Right atrium auricular region (tissue), 2 donors: ENCODE data around the gene GRB2. TPM values are rescaled to one million over a fixed set of nuclear protein-coding genes. Genes with fewer than 3 reads are reported as not detected.

ENCODE experiments used
- DNase-seq: peaks from one replicate; pipeline ENCODE4 v3.0.0-alpha.2; 2019; ENCODE audit warnings: low spot score
- H3K27ac ChIP-seq, 2 donors: fragments of 200-600 bp; sonication (generic); 1 replicate in 1 of 2; 2 replicates in 1 of 2; pipeline ENCODE4 v1.5.1; 2016 to 2019
- H3K27me3 ChIP-seq, 2 donors: fragments of 200-600 bp; sonication (generic); one replicate each; pipeline versions ENCODE4 v1.5.1 to v1.6.0; 2017 to 2019
- H3K36me3 ChIP-seq: fragments of 200-600 bp; sonication (generic); one replicate; pipeline ENCODE4 v1.5.1; 2016
- H3K4me1 ChIP-seq, 2 donors: fragments of 200-600 bp; sonication (generic); one replicate each; pipeline versions ENCODE4 v1.5.1 to v1.6.0; 2017 to 2019
- H3K4me3 ChIP-seq, 2 donors: fragments of 200-600 bp; sonication (generic); 1 replicate in 1 of 2; 2 replicates in 1 of 2; pipeline ENCODE4 v1.5.1; 2017 to 2019; ENCODE audit warnings: mild to moderate bottlenecking in 1 of 2, moderate library complexity in 1 of 2
- H3K9me3 ChIP-seq, 2 donors: fragments of 200-600 bp; sonication (generic); one replicate each; pipeline ENCODE4 v1.5.1; 2019
- total RNA-seq, 2 donors: library from RNA; depleted of rRNA; stranded (reverse); fragments of >200 nt; gene quantifications; one replicate each; pipeline ENCODE4 v1.1.0, GENCODE V29; 2016
- TF ChIP-seq, protein P1 (sequence below), 2 donors: fragments of 200-600 bp; sonication (generic); IDR thresholded peaks; one replicate each; pipeline ENCODE4 v1.5.1; 2019; ENCODE audit warnings: antibody characterized with exemption in 2 of 2

GRB2 gene
- total RNA-seq, 2 donors from 2014 or later, result 80.8 to 112 TPM

DNA sequence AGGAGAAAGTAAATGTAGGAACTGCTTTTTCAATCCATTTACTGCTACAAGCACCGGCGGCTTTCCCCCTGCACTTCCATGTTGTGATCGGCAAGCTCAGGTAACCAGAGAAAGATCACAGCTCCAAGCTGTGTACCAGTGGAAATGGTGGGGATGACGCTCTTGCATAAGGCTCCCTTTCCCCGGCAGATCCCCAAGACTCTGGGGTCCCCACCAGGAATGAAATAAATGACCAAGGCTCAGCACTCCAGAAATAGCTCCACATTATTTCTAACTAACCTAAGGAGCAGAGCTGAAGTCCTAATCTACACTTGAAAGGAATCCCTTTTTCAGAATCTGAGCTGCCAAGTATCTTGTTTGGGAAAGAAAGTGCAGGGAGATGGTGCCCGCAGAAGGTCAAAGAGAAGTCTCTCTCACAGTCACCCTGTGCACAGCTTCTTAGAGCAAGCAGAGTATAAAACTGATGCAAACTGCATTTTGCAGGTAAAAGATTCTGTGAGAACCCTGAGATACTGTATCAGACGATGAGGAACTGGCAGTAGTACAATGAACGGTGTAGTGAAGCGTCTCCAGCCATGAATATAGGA lies 11.1 kb downstream of the GRB2 start:
- Histone ChIP-seq H3K9me3 (no peaks in the 10 kb centered on the region), H3K4me1 (peaks cover 0 to 54% of the 10 kb centered on the region in 2 donors), H3K27me3 (no peaks in the 10 kb centered on the region), H3K27ac (peak overlapping the region; percentile 84 to 85), H3K36me3 (no peaks in the 10 kb centered on the region), H3K4me3 (peak overlapping the region; percentile 40 to 60)
- DNase-seq, result no peak
- TF ChIP-seq, protein P1, sequence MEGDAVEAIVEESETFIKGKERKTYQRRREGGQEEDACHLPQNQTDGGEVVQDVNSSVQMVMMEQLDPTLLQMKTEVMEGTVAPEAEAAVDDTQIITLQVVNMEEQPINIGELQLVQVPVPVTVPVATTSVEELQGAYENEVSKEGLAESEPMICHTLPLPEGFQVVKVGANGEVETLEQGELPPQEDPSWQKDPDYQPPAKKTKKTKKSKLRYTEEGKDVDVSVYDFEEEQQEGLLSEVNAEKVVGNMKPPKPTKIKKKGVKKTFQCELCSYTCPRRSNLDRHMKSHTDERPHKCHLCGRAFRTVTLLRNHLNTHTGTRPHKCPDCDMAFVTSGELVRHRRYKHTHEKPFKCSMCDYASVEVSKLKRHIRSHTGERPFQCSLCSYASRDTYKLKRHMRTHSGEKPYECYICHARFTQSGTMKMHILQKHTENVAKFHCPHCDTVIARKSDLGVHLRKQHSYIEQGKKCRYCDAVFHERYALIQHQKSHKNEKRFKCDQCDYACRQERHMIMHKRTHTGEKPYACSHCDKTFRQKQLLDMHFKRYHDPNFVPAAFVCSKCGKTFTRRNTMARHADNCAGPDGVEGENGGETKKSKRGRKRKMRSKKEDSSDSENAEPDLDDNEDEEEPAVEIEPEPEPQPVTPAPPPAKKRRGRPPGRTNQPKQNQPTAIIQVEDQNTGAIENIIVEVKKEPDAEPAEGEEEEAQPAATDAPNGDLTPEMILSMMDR (IDR thresholded peaks at IDR 0.05), result no peak

DNA sequence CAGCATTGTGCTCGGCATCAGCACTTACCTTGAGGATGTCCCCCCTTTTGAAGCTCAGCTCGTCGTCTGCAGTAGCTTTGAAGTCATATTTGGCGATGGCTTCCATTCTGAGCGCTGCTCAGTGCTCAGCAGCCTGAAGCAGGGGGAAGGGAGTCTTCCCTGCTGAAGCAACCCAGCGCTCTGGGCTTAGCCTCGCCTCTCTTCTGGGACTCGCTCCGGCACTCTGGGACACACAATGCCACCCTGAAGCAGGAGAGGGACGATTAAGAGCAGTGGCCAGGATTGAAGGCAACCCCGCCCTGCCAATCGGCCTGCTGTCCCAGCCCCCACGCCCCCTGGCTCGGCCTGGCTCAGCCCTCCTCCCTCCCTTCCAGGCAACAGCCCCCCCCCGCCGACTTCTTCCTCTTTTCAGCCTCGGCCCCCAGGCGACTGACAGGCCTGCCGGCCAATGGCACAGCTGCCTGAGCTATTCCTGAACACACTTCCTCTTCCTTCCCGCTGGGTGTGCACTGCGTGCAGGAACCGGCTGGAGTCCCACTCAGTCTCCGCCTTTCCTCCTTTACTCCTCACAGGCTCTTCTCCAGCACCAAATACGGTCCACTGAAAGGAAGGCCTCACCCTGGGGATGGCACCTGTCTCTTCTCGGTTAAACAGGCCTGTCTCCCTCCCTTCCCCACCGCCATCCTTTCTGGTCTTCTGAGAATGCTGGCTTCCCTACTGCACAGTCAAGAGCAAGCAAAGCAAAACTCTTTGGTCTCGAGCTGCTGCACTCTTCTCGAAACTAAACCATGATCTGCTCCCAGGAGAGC lies 11.8 kb downstream of the GRB2 start:
- H3K9me3 ChIP-seq, result no peaks in the 10 kb centered on the region
- TF ChIP-seq, protein P1 (IDR thresholded peaks at IDR 0.05), result peak in 1 of 2 donors; percentile 25
- peak overlapping the region; percentile 84 to 85 for H3K27ac ChIP-seq
- H3K4me1 ChIP-seq, result peaks cover 0 to 59% of the 10 kb centered on the region in 2 donors
- no peaks in the 10 kb centered on the region for H3K36me3 ChIP-seq
- peak overlapping the region; percentile 40 to 60 for H3K4me3 ChIP-seq
- peak; percentile 97 for DNase-seq
- H3K27me3 ChIP-seq, result no peaks in the 10 kb centered on the region

DNA sequence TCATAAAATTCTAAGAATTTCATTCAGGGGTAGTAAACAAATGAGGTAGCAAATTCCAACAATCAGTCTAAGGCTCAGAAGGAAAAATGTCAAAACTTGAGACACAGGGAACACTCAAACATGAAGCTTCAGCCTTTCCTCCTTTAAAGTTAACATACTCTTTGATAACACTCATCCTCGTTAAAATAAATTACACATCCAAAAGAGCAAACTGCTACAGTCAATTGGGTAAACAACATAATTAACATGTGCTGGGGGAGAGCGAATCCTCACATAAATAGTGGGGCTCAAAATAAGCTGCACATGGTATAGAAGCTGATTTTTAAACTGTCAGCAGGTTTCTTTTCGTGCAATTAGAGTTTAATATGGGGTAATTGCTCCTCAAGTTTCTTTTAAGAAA lies 12.9 kb downstream of the GRB2 start:
- TF ChIP-seq, protein P1 (IDR thresholded peaks at IDR 0.05), result no peak
- H3K27me3 ChIP-seq, result no peaks in the 10 kb centered on the region
- no peaks in the 10 kb centered on the region for H3K36me3 ChIP-seq
- H3K9me3 ChIP-seq, result no peaks in the 10 kb centered on the region
- peak overlapping the region in 1 of 2 donors; percentile 60 for H3K4me3 ChIP-seq
- DNase-seq, result no peak
- peak overlapping the region in 1 of 2 donors; percentile 85 for H3K27ac ChIP-seq
- peaks cover 0 to 59% of the 10 kb centered on the region in 2 donors for H3K4me1 ChIP-seq

DNA sequence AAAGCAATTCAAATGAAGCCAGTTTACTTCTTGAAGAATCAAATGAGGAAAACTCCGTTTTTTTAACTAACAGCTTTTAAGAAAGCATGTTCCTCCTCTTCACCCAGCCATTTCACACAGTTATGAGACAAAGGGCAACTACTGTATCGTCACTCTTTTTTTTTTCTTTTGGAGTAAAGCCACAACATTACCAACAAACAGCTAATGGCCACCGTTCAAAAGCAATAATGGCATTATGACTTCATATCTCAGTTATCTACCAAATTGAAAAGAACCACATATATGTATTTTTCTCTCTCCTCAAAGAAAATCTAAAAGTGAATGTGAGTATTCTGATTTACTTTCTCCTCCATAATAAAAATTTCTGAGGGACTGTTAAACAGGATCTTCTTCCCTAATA lies 14.5 kb downstream of the GRB2 start:
- no peaks in the 10 kb centered on the region for H3K9me3 ChIP-seq
- no peak overlapping the region for H3K4me3 ChIP-seq
- TF ChIP-seq, protein P1 (IDR thresholded peaks at IDR 0.05), result no peak
- peaks cover 0 to 67% of the 10 kb centered on the region in 2 donors for H3K4me1 ChIP-seq
- H3K36me3 ChIP-seq, result no peaks in the 10 kb centered on the region
- no peaks in the 10 kb centered on the region for H3K27me3 ChIP-seq
- peak overlapping the region; percentile 26 to 85 for H3K27ac ChIP-seq
- no peak for DNase-seq

DNA sequence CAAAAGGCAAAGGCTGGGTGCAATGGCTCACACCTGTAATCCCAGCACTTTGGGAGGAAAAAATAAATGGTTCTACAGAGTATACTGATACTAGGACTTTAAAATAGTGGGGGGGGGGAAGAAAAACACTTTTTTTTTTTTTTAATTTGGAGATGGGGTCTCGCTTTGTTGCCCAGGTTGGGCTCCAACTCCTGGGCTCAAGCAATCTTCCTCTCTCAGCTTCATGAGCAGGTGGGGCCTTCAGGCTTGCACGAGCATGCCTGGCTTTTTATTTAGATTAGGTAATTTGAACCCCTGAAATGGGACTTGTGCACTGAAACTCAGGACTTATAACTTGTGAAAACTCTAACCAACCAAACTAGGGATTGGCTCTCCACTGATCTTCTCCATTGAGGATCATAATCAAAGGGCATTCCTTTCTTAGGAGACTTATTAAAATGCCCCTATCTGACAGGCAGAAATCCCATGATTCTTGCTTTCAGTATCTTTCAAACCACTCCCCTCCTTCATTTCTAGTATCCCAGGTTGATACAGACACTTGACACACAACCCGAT lies 16.9 kb downstream of the GRB2 start:
- Histone ChIP-seq H3K4me3 (no peak overlapping the region), H3K4me1 (peaks cover 0 to 53% of the 10 kb centered on the region in 2 donors), H3K36me3 (no peaks in the 10 kb centered on the region), H3K9me3 (no peaks in the 10 kb centered on the region), H3K27me3 (no peaks in the 10 kb centered on the region), H3K27ac (no peak overlapping the region)
- TF ChIP-seq, protein P1 (IDR thresholded peaks at IDR 0.05), result no peak
- no peak for DNase-seq
